ENCODE data around the gene LVRN.

GRCh38 chr5:116046261-116046660, 84.0 kb downstream of the LVRN start:
- TF ChIP-seq, protein P1, sequence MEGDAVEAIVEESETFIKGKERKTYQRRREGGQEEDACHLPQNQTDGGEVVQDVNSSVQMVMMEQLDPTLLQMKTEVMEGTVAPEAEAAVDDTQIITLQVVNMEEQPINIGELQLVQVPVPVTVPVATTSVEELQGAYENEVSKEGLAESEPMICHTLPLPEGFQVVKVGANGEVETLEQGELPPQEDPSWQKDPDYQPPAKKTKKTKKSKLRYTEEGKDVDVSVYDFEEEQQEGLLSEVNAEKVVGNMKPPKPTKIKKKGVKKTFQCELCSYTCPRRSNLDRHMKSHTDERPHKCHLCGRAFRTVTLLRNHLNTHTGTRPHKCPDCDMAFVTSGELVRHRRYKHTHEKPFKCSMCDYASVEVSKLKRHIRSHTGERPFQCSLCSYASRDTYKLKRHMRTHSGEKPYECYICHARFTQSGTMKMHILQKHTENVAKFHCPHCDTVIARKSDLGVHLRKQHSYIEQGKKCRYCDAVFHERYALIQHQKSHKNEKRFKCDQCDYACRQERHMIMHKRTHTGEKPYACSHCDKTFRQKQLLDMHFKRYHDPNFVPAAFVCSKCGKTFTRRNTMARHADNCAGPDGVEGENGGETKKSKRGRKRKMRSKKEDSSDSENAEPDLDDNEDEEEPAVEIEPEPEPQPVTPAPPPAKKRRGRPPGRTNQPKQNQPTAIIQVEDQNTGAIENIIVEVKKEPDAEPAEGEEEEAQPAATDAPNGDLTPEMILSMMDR (conservative IDR thresholded peaks at IDR 0.05; ENCODE audit: low read depth in 2 of 2), result no peak
- TF ChIP-seq EZH2phosphoT487 (IDR thresholded peaks at IDR 0.05; ENCODE audit: unreplicated experiment) (no peak), CREB1 (CRISPR knock-in tag; IDR thresholded peaks at IDR 0.05; ENCODE audit: low read depth) (no peak), JUNB (IDR thresholded peaks at IDR 0.05; ENCODE audit: unreplicated experiment) (no peak), EZH2 (IDR thresholded peaks at IDR 0.05; ENCODE audit: low read depth, unreplicated experiment) (no peak), POLR2AphosphoS5 (IDR thresholded peaks at IDR 0.05; ENCODE audit: low read depth) (no peak), NANOG (IDR thresholded peaks at IDR 0.05; ENCODE audit: borderline replicate concordance) (no peak), ZNF331 (CRISPR knock-in tag; IDR thresholded peaks at IDR 0.05; ENCODE audit: low read depth) (no peak), REST (IDR thresholded peaks at IDR 0.05; ENCODE audit: unreplicated experiment) (no peak)
- TF ChIP-seq, protein P2, sequence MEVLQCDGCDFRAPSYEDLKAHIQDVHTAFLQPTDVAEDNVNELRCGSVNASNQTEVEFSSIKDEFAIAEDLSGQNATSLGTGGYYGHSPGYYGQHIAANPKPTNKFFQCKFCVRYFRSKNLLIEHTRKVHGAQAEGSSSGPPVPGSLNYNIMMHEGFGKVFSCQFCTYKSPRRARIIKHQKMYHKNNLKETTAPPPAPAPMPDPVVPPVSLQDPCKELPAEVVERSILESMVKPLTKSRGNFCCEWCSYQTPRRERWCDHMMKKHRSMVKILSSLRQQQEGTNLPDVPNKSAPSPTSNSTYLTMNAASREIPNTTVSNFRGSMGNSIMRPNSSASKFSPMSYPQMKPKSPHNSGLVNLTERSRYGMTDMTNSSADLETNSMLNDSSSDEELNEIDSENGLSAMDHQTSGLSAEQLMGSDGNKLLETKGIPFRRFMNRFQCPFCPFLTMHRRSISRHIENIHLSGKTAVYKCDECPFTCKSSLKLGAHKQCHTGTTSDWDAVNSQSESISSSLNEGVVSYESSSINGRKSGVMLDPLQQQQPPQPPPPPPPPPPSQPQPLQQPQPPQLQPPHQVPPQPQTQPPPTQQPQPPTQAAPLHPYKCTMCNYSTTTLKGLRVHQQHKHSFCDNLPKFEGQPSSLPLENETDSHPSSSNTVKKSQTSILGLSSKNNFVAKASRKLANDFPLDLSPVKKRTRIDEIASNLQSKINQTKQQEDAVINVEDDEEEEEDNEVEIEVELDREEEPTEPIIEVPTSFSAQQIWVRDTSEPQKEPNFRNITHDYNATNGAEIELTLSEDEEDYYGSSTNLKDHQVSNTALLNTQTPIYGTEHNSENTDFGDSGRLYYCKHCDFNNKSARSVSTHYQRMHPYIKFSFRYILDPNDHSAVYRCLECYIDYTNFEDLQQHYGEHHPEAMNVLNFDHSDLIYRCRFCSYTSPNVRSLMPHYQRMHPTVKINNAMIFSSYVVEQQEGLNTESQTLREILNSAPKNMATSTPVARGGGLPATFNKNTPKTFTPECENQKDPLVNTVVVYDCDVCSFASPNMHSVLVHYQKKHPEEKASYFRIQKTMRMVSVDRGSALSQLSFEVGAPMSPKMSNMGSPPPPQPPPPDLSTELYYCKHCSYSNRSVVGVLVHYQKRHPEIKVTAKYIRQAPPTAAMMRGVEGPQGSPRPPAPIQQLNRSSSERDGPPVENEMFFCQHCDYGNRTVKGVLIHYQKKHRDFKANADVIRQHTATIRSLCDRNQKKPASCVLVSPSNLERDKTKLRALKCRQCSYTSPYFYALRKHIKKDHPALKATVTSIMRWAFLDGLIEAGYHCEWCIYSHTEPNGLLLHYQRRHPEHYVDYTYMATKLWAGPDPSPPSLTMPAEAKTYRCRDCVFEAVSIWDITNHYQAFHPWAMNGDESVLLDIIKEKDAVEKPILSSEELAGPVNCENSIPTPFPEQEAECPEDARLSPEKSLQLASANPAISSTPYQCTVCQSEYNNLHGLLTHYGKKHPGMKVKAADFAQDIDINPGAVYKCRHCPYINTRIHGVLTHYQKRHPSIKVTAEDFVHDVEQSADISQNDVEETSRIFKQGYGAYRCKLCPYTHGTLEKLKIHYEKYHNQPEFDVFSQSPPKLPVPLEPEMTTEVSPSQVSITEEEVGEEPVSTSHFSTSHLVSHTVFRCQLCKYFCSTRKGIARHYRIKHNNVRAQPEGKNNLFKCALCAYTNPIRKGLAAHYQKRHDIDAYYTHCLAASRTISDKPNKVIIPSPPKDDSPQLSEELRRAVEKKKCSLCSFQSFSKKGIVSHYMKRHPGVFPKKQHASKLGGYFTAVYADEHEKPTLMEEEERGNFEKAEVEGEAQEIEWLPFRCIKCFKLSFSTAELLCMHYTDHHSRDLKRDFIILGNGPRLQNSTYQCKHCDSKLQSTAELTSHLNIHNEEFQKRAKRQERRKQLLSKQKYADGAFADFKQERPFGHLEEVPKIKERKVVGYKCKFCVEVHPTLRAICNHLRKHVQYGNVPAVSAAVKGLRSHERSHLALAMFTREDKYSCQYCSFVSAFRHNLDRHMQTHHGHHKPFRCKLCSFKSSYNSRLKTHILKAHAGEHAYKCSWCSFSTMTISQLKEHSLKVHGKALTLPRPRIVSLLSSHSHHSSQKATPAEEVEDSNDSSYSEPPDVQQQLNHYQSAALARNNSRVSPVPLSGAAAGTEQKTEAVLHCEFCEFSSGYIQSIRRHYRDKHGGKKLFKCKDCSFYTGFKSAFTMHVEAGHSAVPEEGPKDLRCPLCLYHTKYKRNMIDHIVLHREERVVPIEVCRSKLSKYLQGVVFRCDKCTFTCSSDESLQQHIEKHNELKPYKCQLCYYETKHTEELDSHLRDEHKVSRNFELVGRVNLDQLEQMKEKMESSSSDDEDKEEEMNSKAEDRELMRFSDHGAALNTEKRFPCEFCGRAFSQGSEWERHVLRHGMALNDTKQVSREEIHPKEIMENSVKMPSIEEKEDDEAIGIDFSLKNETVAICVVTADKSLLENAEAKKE (CRISPR knock-in tag; IDR thresholded peaks at IDR 0.05), result no peak
